Fibroblast of lung (primary cell): ENCODE measurements around the gene TMEM201. TPM values are rescaled to one million over a fixed set of nuclear protein-coding genes. Genes with fewer than 3 reads are reported as not detected.
A peak's percentile ranks its signal among the peaks of the same experiment; 100 is the strongest.

ENCODE experiments used
- DNase-seq, 2 donors: peaks; one replicate each; pipeline versions ENCODE4 v3.0.0 to v3.0.0-alpha.2; 2010; ENCODE audit warnings: low read depth in 2 of 2
- H2AFZ ChIP-seq: 2 replicates; pipeline ENCODE4 v1.5.1; 2012; ENCODE audit warnings: low read length, control low read depth, inconsistent platforms
- H3K27ac ChIP-seq: 2 replicates; pipeline ENCODE4 v1.5.1; 2011; ENCODE audit warnings: low read length, control low read depth; ENCODE audit not compliant: insufficient read depth
- H3K27me3 ChIP-seq: 2 replicates; pipeline ENCODE4 v1.5.1; 2011; ENCODE audit warnings: mild to moderate bottlenecking, low read length; ENCODE audit not compliant: control insufficient read depth, insufficient read depth
- H3K36me3 ChIP-seq: 2 replicates; pipeline ENCODE4 v1.5.1; 2011; ENCODE audit warnings: low read length; ENCODE audit not compliant: control insufficient read depth, insufficient read depth
- H3K4me1 ChIP-seq: 2 replicates; pipeline ENCODE4 v1.5.1; 2011; ENCODE audit warnings: low read length; ENCODE audit not compliant: control insufficient read depth, insufficient read depth; ENCODE audit errors: extremely low read depth
- H3K4me2 ChIP-seq: 2 replicates; pipeline ENCODE4 v1.5.1; 2011; ENCODE audit warnings: low read length, control low read depth; ENCODE audit not compliant: insufficient read depth; ENCODE audit errors: extremely low read depth
- H3K4me3 ChIP-seq, 4 experiments: fragments of 200-600 bp in 1 of 4; sonication (generic) in 1 of 4; replicated peaks in 1 of 4; 2 replicates each; pipeline ENCODE4 v1.5.1; 2011 to 2016; ENCODE audit warnings: low read length in 4 of 4, low read depth in 3 of 4, mild to moderate bottlenecking in 3 of 4, control low read depth in 2 of 4, inconsistent platforms in 1 of 4, mixed read lengths in 1 of 4; ENCODE audit not compliant: insufficient read depth in 1 of 4; ENCODE audit errors: control extremely low read depth in 1 of 4
- H3K79me2 ChIP-seq: 2 replicates; pipeline ENCODE4 v1.5.1; 2012; ENCODE audit warnings: mild to moderate bottlenecking, low read length, inconsistent platforms; ENCODE audit not compliant: control insufficient read depth, insufficient read depth
- H3K9ac ChIP-seq: 2 replicates; pipeline ENCODE4 v1.5.1; 2011; ENCODE audit warnings: mild to moderate bottlenecking, low read length, control low read depth; ENCODE audit not compliant: insufficient read depth
- H3K9me3 ChIP-seq: 2 replicates; pipeline ENCODE4 v1.5.1; 2012; ENCODE audit warnings: low read depth, low read length; ENCODE audit not compliant: control insufficient read depth, insufficient read depth
- H4K20me1 ChIP-seq: 2 replicates; pipeline ENCODE4 v1.5.1; 2011; ENCODE audit warnings: low read length; ENCODE audit not compliant: control insufficient read depth, insufficient read depth; ENCODE audit errors: extremely low read depth
- EZH2 ChIP-seq: IDR thresholded peaks from 2 replicates; pipeline ENCODE4 v1.5.1; 2012; ENCODE audit warnings: low read length, control low read depth, mild to moderate bottlenecking; ENCODE audit errors: missing control alignments
- polyA plus RNA-seq, 2 donors: library from polyadenylated mRNA; depleted of rRNA in 1 of 2; stranded (reverse) in 1 of 2; unstranded in 1 of 2; fragments of >200 nt; gene quantifications; 2 replicates each; pipeline ENCODE4 v1.2.1, GENCODE V29; 2011 to 2012; ENCODE audit warnings: missing spikeins in 1 of 2
- total RNA-seq: library from RNA; depleted of rRNA; stranded (reverse); fragments of >200 nt; gene quantifications from 2 replicates; pipeline ENCODE4 v1.2.1, GENCODE V29; 2014
- TF ChIP-seq, protein P1 (sequence below), 2 donors: IDR thresholded peaks in 1 of 2; conservative IDR thresholded peaks in 1 of 2; 1 replicate in 1 of 2; 2 replicates in 1 of 2; pipeline ENCODE4 v1.5.1; 2011 to 2012; ENCODE audit warnings: low read length in 2 of 2, control low read depth in 1 of 2, inconsistent platforms in 1 of 2, low read depth in 1 of 2, mild to moderate bottlenecking in 1 of 2

Gene TMEM201
- total and polyA plus RNA-seq, 2 donors (not counting 1 experiment from before 2014, with no cell fraction given), result 1.7 to 2.8 TPM

- TF ChIP-seq, protein P1, sequence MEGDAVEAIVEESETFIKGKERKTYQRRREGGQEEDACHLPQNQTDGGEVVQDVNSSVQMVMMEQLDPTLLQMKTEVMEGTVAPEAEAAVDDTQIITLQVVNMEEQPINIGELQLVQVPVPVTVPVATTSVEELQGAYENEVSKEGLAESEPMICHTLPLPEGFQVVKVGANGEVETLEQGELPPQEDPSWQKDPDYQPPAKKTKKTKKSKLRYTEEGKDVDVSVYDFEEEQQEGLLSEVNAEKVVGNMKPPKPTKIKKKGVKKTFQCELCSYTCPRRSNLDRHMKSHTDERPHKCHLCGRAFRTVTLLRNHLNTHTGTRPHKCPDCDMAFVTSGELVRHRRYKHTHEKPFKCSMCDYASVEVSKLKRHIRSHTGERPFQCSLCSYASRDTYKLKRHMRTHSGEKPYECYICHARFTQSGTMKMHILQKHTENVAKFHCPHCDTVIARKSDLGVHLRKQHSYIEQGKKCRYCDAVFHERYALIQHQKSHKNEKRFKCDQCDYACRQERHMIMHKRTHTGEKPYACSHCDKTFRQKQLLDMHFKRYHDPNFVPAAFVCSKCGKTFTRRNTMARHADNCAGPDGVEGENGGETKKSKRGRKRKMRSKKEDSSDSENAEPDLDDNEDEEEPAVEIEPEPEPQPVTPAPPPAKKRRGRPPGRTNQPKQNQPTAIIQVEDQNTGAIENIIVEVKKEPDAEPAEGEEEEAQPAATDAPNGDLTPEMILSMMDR (conservative IDR thresholded peaks at IDR 0.05 in 1 of 2, IDR thresholded peaks at IDR 0.05 in 1 of 2; ENCODE audit: low read depth in 1 of 2, low read length in 2 of 2), result no peak
- TF ChIP-seq EZH2, result no peak
These were observed 41.8 kb downstream of the TMEM201 start for GRCh38 chr1:9630331-9631111.

DNA sequence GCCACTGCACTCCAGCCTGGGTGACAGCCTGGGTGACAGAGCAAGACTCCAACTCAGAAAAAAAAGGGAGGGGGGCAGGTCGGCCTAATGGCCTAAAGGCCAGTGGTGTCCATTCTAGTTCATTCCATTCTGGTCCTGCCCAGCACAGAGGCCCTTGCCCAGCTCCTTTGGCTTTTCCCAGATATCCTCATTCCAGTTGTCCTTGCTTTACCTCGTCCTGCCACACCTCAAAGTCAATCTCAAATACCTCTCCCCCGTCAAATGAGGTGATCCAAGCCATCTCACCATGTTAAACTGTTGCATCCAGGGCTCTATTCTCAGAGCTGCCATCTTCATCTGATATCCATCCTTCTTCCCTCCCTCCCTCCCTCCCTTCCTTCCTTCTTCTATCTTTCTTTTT is 42.9 kb downstream of the TMEM201 start:
- no peaks in the 10 kb centered on the region for H3K9me3 ChIP-seq
- H3K4me2 ChIP-seq, result no peak overlapping the region
- no peaks in the 10 kb centered on the region for H3K36me3 ChIP-seq
- no peak overlapping the region for H2AFZ ChIP-seq
- no peaks in the 10 kb centered on the region for H4K20me1 ChIP-seq
- no peak overlapping the region for H3K27ac ChIP-seq
- peaks cover 3% of the 10 kb centered on the region for H3K27me3 ChIP-seq
- TF ChIP-seq EZH2, result no peak
- TF ChIP-seq, protein P1 (conservative IDR thresholded peaks at IDR 0.05 in 1 of 2, IDR thresholded peaks at IDR 0.05 in 1 of 2; ENCODE audit: low read depth in 1 of 2, low read length in 2 of 2), result no peak
- no peak for DNase-seq
- H3K4me1 ChIP-seq, result no peaks in the 10 kb centered on the region
- no peak overlapping the region for H3K4me3 ChIP-seq
- no peak overlapping the region for H3K9ac ChIP-seq
- no peaks in the 10 kb centered on the region for H3K79me2 ChIP-seq

More at GRCh38 chr1:9630331-9631111, 41.8 kb downstream of the TMEM201 start:
- no peaks in the 10 kb centered on the region for H3K9me3 ChIP-seq
- DNase-seq, result peak in 1 of 2 donors; percentile 13
- H4K20me1 ChIP-seq, result no peaks in the 10 kb centered on the region
- no peaks in the 10 kb centered on the region for H3K36me3 ChIP-seq
- H3K4me2 ChIP-seq, result no peak overlapping the region
- no peak overlapping the region for H2AFZ ChIP-seq
- no peak overlapping the region for H3K4me3 ChIP-seq
- no peaks in the 10 kb centered on the region for H3K79me2 ChIP-seq
- no peak overlapping the region for H3K9ac ChIP-seq
- H3K27ac ChIP-seq, result no peak overlapping the region
- H3K27me3 ChIP-seq, result no peaks in the 10 kb centered on the region
- no peaks in the 10 kb centered on the region for H3K4me1 ChIP-seq

GRCh38 chr1:9633493-9633892 is 44.8 kb downstream of the TMEM201 start:
- Histone ChIP-seq H3K4me3 (no peak overlapping the region), H3K79me2 (no peaks in the 10 kb centered on the region), H3K27ac (no peak overlapping the region), H2AFZ (no peak overlapping the region), H3K4me2 (no peak overlapping the region), H3K36me3 (no peaks in the 10 kb centered on the region), H3K27me3 (peaks cover 3% of the 10 kb centered on the region), H3K9me3 (no peaks in the 10 kb centered on the region), H4K20me1 (no peaks in the 10 kb centered on the region), H3K9ac (no peak overlapping the region), H3K4me1 (no peaks in the 10 kb centered on the region)
- TF ChIP-seq, protein P1 (conservative IDR thresholded peaks at IDR 0.05 in 1 of 2, IDR thresholded peaks at IDR 0.05 in 1 of 2; ENCODE audit: low read depth in 1 of 2, low read length in 2 of 2), result no peak
- no peak for TF ChIP-seq EZH2
- no peak for DNase-seq
